Measurements from ENCODE around the gene MAGEA3.
"Not testable (repeated sequence)": the region's sequence is repeated elsewhere in the genome, so short reads cannot be mapped to it uniquely, and the experiment has no call there.

The MAGEA3 gene

GRCh38 chrX:152736528-152736927, 37.9 kb downstream of the MAGEA3 start:
- not testable (repeated sequence) for DNase-seq (ENCODE audit: low read depth)

DNA sequence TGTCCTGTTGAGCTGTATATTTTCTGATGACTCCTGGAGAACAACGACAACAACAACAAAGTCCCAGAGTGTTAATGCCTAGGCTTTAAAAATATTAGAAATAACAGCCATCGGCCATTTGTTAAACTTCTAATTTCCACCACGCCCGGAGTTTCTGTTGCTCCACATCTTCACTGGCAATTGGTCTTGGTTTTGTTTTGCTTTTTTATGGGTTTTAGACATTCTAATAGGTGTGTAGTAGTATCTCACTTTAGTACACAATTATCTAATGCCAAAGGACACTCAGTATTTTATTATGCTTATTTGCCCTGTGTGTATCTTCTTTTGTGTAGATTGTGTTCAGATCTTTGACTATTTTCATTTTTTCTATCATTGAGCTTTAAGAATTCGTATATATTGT, 40.0 kb downstream of the MAGEA3 start:
- DNase-seq (ENCODE audit: low read depth) = no peak
